ENCODE data around the gene MTPN.
A peak's percentile ranks its signal among the peaks of the same experiment; 100 is the strongest.

Gene MTPN

DNA sequence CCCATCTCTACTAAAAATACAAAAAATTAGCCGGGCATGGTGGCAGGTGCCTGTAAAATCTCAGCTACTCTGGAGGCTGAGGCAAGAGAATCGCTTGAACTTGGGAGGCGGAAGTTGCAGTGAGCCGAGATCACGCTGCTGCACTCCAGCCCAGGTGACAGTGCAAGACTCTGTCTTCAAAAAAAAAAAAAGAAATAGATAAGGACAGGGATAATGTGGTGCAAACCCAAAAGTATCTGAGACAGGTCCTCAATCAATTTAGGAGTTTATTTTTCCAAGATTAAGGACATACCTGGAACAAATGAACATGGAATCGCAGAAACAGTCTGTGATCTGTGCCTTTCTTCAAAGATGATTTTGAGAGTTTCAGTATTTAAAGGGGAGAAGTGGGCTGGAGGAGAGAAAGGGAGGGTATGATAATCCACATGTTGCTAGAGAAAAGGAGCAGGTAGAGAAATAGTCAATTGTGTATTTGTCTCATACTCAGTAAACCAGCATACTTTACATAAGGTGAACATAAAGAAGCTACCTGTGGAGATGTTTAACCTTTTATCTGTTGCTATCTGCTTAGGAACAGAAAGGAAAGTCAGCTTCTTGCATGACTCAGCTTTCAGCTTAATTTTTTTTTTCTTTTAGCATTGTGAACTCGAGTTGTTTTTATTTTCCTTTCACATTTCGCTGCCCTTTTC lies 4.9 kb upstream of the MTPN start:
- DNase-seq, result no peak

DNA sequence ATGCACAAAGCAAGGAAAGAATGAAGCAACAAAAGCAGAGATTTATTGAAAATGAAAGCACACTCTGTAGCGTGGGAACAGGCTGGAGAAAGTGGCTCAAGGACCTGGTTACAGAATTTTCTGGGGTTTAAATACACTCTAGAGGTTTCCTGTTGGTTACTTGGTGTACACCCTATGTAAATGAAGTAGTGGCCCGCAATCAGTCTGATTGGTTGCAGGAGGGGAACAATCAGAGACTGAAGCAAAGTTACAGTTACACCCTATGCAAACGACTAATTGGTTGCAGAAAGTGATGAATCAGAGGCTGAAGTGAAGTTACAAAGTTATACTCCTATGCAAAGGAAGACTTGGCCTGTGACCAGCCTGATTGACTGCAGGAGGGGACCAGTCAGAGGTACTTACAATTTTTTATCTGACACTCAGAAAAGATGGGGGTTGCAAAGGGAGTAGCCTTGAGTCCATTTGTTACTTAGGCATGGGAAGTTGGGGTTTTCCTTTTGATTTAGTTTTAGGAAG lies 3.6 kb upstream of the MTPN start:
- DNase-seq, result no peak

DNA sequence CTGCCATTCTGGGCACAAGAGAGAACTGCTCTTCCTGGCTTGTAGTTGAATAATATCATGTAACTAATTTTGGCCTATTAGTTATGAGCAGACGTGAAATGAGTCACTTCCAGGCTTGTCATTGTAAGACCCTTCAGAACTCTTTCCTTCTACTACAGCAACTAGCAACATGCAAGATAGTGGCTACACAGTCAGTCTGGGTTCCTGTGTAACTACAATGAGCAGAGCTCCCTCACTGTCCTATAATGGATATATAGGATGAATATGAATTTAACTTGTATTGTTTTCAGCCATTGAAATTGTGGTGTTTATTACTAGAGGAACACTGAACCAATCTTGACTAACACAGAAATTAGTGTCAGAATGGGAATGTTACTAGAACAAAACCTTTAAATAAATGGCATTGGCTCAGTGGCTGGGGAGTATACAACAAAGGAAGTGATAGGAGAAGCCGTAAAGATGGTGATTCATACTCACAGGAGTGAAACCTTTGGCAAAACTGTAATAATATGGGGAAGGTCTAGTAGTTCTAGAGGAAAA lies 2.9 kb upstream of the MTPN start:
- no peak for DNase-seq

DNA sequence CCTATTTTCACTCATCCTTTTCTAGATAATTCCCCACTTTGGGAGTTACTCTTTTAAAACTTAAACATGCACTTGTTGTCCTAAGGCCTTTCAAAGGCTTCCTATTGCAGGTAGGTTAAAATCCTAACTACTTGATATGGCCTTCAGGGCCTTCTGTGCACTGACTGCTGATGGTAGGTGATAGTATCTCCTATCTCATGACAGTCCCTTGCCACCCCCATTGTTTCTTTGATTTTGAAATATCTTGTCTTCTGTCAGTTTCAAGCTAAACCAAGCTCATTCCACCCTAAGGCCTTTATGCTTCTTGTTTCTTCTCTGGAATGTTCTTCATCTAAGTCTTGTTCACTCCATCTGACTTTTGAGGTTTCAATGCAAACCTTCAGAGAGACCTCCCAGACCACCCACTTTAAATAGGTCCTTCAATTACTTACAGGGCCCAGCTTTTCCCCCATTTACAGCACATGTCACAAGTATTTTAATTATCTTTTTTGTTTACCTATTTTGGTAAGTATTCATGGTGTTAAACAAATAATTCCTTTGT lies 2.4 kb upstream of the MTPN start:
- no peak for DNase-seq

DNA sequence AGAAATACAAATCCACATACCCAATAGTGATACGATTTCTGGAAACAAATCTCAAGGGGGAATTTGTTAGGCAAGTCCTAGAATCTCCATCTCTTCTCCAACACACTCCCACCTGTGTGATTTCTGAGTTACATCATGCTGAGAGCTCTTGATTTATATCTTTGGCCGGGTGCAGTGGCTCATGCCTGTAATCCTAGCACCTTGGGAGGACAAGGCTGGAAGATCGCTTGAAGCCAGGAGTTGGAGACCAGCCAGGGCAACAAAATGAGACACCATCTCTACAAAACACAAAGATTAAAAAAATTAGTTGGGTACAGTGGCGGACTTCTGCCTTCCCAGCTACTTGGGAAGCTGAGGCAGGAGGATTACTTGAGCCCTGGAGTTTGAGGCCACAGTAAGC lies 1.5 kb upstream of the MTPN start:
- no peak for DNase-seq

DNA sequence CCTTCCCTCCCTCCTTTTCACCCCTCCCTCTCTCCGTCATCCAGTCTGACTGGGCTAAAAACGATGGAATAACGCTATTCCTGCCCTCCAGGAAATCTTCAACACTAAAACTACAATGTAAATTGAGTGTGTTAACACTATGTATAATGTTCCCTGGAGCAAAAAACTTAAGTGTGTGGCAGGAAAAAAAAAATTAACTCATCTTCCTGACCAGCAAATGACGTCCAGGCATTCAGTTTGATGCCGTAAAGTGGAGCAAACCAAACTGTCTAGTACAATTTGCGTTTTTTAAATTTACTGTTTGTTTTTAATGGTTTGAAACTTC lies 545 bp upstream of the MTPN start:
- DNase-seq, result no peak

DNA sequence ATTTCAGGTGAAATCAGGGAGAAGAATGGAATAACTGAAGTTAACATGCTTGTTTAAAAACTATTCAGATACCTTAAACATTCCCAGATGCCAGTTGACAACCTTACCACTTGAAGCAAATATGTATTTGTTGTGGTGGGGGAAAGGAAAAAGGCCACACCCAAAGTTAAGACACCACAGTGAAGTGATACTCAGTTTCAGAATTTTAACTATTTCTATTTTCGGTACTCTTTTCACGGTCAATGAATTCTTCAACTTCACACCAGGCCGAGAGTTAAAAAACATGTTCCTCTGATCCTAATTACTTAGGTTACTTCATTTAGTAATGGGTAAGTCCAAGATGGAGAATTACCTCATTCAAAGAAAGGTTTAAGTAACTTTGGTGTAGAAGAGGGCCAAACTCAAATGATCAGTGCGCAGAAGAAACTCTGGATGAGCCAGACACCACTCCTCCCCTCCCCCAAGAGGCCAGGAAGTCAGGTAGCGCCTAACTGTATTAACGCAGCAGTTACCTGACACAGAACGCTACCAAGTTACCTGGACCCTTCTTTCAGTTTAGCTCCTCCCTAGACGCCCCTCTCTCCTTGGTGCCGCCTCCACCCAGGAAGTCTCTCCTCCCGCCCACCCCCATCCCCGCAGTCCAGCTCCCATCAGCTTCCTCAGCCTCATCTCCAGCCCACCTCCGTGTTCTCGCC lies 700 bp downstream of the MTPN start:
- DNase-seq, result peak; percentile 71

DNA sequence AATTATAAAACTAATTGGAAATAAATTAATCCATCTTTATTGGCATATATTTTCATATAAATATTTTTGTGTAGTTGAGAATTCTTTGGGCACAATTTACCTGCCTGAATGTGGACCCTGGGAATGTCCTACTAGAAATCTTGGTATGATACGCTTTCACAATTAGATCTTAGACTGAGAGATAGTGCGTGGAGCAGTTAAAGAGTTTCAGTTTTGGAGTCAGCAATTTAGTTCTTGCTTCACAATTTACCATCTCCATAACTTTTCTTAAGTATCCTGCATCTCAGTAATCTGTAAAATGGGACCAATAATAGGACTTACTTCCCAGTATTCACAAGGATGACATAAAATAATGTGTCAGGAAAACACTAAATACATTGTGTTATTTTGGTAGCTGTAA lies 2.0 kb downstream of the MTPN start:
- no peak for DNase-seq

DNA sequence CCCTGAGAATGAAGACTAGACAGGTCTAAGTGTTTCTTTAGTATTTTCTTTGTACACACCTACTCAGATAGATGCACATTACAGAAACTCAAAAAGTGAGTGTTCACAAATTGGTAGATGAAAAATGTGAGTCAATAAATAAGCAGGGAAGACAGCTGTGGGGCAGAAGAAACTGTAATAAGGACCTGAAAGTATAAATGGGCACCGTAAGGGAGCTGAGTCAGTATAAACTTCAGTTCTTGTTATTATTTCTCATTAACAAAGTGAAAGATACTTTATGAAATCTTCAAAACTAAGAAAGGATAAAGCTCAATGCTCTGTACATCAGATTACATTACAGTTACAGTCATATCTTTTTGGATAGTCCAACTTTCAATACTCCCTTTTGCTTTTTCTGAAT lies 2.5 kb downstream of the MTPN start:
- no peak for DNase-seq

DNA sequence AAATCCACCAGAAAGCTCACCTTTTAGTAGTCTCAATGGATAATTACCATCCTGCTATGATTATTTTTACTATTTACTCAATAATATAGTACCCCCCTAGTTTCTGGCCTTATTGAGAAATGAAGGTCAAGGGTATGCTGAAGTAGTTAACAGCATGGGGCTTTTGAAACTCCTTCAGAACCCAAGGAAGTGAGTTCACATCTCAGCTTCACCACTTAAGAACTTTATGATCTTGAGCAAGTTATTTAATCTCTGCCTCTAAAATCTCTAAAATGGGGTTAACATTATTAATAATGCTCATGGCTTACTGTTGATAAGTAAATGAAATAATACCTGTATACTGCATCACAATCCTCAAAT lies 5.8 kb downstream of the MTPN start:
- no peak for DNase-seq

DNA sequence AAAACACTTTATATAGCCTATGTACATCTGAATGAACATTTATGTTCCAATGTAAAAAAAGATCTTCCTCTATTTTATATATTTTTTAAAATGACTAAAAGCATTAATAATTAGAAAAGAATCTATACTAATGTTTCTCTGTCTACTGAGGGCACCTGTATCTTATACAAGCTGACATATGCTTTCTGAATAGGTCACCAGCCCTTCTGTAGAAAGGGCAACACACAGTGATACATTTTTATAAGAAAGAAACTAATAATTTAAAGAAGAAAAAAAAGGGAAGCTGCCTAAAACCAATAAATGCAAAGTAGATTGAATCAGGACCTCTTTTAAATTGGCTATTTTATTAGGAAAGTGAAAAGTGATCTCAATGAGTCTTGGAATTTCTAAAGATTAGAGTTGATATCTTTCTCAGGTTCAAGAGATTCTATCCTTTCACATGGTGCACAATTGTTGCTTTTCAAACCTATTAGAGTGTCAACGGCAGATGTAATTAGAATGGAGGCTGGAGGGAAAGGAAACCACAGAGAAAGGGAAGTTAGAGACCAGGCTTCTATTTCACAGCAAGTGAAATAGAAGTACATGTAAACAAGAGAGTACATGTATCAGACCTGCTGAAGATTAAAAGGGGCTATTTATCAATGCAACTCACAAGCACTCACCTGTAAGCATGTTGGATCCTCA lies 6.3 kb downstream of the MTPN start:
- DNase-seq, result no peak

DNA sequence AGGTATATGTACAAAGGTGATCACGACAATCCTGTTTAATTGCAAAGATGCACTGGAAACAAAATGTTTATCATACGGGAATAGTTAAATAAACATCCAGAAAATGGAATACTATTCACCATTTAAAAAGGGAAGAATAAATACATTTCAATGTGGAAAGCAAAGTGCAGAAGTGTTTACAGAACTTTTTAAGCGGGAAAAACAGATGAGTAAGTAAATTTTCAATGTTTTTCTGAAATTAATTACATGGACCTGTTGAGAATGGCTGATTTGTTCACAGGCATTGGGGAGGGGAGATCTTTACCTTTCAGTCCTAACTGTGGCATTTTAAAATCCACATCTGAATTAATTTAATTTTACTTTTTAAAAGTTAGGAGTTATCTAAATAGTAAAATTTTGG lies 7.1 kb downstream of the MTPN start:
- no peak for DNase-seq

DNA sequence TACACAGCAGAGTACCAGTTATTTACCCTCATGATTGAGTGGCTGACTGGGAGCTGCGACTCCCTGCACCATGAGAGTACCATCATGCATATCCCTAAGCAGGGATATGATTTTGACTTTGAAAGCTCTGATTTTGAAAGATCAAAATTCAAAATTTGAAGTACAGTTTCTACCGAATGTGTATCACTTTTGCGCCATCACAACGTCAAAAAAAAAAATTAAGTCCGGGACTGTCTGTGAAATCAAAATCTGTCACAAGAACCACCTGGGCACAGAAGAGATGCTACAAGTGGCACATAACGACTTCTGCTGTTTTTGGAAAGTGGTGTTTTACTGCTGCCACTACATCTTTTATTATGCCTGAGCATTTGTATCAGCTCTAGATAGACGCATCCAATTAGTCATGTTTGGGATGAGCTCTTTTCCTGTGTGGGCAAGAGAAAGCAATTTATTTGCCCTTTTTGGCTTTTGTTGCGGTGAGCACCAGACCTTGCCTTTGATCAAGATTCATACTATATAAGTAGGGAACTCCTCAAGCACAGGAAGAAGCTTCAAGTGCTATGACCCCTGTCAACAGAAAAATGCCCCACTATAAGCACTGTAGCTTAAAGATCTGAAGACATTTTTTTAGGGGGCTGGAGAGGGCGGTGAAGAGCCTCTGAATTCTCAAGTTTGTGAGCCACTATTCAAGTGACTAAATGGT lies 10.7 kb downstream of the MTPN start:
- DNase-seq, result no peak

DNA sequence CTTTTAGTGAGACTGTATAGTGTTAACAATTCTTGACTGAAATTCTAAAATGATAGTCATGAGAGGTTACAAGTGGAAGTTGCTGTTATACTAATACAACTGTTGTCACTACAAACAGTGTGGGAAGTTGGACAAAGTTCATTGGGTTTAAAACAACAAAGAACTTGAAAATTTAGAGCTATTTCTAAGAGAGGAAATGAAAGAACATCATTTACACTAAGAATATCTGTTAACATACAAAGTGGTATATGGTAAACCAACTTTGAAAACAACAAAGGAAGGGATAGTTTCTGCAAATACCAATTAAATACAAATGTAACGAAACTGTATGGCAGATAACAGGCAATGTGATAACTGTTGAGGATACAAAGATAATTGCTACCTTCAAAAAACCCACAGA lies 11.6 kb downstream of the MTPN start:
- DNase-seq, result no peak

DNA sequence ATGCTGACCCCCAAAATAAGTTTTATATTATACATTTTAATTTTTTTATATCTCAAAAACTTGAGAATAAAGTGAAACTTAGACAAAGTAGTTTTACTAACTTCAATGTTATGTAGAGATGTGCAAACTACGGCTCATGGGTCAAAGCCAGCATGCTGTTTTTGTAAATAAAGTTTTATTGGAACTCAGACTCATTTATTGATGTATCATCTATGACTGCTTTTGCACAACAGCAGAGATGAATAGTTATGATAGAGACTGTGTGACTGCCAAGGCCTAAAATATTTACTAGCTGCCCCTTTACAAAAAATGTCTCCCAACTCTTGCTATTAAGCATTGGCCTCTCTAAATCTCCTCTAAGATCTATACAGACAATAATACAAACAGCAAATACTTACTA lies 12.4 kb downstream of the MTPN start:
- no peak for DNase-seq

DNA sequence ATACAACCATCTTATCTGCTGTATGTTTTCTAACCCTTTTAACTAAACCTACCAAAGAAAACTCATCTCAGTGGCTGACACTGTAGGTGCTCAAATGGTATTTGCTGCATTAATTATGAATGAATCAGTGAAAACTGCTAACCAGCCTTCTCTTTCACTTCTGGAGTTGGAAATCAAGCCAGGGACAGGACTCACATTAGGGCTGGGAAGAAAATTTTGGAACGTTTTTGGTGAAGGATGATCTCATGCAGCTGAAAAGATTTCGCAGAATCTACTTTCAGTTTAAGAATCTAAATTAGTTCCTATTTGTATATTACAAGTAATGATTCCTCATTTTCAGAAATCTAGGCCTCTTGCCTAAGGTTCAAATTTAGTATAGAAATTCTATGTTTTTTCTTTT lies 12.9 kb downstream of the MTPN start:
- no peak for DNase-seq

DNA sequence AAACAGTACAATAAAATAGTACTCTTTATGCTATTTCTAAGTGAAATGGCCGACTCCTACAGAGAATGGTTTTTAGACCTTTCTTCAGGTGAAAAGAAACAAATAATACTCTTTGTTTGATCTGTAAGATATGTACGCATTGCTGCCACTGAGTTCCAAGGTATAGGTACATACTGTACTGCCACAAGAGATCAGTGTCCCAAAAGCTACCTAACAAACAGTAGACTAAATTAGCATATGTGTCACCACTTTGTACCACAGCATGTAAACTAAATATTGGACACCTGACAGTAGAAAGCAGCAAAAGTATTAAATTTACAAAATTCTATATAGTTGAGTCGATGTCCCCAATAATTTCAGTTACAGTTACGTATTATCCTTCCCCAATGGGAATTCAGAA lies 14.4 kb downstream of the MTPN start:
- DNase-seq, result peak; percentile 19

DNA sequence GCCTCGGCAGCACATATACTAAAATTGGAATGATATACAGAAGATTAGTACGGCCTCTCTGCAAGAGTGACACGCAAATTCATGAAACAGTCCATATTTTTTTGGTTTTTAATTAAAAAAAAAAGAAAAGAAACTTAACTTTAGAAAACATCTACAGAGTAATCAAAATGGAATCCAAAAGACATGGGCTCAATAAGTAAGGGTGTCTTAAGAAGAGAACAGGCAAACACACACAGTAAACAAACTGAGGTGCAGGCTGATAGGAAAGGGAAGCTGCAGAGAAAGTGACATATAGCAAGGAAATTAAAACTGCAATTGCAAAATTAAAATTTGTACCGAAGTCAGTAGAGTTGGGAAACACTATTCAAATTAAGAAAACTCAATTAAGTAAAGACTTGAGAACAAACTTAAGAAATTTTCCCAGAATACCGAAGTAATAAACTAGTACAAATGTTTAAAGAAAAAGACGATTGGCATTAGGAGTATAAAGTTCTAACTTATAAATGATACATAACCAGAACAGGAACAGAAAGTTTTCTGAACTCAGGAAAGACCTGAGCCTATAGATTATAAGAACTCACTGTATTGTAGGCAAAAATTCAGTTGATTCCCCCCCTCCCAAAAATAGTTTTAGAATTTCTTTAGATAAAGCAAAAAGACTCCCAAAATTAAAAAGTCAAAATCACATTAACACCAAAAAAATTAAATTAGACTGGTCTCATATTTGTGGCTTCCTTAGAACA lies 16.3 kb downstream of the MTPN start:
- DNase-seq, result no peak

DNA sequence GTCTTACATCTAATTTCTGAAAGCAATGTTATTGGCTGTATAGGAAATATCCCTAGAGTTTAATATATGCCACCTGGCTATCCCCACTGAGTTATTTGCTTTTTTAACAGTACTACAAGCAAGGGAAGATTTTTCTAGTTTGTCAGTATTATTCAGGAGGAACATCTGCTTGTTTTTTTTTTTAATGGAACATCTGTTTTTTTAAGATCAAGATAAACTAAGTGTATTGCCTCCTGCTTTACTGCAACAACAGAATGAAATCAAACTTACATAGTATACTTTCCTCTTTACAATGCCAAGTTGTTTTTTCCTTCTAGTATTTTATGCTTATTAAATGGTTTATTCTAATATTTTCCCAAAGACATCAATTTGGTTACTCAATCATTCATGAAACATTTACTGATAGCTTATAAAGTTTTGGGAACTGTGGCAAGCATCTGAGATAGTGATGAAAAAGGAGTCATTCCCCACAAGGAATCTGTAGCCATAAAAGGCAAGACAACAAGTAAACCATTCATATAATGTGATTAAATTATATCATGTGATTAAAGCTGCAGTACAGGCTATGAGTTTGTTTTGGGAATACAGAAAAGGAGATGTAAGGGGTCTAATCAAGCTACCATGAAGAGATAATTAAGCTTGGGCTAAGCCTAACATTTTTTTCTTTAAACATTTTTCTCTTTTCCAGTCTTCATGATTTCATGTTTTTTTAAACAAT lies 17.4 kb downstream of the MTPN start:
- DNase-seq, result no peak

DNA sequence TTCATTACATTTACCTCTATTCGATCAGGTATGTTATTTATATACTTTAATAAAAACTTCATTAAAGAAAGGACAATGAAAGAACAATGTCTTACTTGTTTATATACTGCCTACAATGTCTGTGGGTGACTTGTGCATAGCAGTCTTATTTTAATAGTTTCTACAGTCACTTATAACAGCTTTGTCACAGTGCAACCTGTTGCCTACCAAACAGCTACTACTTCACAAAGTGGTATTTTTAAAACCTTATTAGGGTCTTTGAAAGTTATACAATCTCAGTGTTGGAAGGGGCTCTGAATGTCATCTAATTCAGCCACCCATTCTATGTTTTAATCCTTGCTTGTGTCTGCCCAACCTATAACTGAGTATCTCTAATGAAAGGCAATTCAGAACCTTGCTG lies 19.0 kb downstream of the MTPN start:
- DNase-seq, result no peak

DNA sequence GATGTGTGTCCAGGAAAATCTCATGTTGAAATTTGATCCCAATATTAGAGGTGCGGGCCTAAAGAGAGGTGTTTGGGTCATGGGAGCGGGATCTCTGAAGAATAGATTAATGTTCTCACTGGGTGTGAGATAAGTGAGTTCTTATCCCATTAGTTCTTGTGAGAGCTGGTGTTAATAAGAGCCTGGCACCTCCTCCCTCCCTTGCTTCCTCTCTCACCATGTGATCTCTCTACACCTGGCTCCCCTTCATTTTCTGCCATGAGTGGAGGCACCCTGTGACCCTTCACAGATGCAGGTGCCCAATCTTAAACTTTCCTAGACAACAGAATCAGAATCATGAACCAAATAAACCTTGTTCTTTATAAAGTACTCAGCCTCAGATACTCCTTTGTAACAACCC lies 19.5 kb downstream of the MTPN start:
- DNase-seq, result peak; percentile 10

DNA sequence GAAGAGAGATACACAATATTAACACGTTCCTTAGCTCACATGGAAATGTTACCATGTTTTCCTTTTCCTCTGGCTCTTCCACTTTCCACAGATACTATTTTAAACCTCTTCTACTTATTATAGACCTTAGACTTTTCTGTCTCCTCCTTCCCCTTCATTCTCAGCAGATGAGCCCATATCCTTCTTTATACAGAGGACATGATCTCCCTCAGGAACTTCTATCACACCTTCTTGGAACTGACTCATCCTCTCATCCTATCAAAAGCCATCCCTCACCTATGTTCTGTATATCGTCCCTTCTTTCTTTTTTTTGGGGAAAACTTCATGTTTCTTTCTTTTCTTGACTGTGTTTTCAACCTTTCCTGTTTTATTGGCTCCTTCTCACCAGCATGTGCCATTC lies 20.8 kb downstream of the MTPN start:
- no peak for DNase-seq
